HCT116 (cell line): Measurements from ENCODE around the gene PRDX3. TPM values are rescaled to one million over a fixed set of nuclear protein-coding genes. Genes with fewer than 3 reads are reported as not detected.

Source experiments
- ATAC-seq: fragments of 200-7000 bp; cut with Tn5 transposase; 2 replicates; pipeline ENCODE4 v1.9.1; 2020; ENCODE audit warnings: mild to moderate bottlenecking, moderate library complexity
- BruUV-seq: library from RNA; stranded (reverse); fragments of 400-500 nt; replicated peaks from 2 replicates; lab custom pipeline; 2021; lab: Mats Ljungman, UMichigan
- CTCF ChIA-PET: fragments of 300-600 bp; sonication (Branson Sonifier 250); formaldehyde crosslinking; loops from one replicate; lab custom pipeline; 2021; ENCODE audit warnings: antibody characterized with exemption; lab: Charles Lee
- POLR2A ChIA-PET: fragments of 300-600, 350-600 bp; sonication (Branson Sonifier 250); formaldehyde crosslinking; loops from one replicate; lab custom pipeline; 2021; ENCODE audit warnings: antibody characterized with exemption; lab: Charles Lee
- RAD21 ChIA-PET, 2 experiments: fragments of 300-600 bp; sonication (Branson Sonifier 250); formaldehyde crosslinking; loops; one replicate each; lab custom pipeline; 2023; ENCODE audit warnings: low total read pairs in 2 of 2; ENCODE audit not compliant: uncharacterized antibody in 2 of 2, unreplicated experiment in 2 of 2, low non-redundant PET in 1 of 2; lab: Charles Lee
- DNase-seq: peaks from one replicate; pipeline ENCODE4 v3.0.0-alpha.2; 2010; ENCODE audit warnings: low read depth, low spot score
- H2AFZ ChIP-seq: fragments of 200-600 bp; shearing (Covaris generic), sonication (generic); 2 replicates; pipeline ENCODE4 v1.6.1; 2017; ENCODE audit warnings: low read depth, mixed run types, mixed read lengths, antibody characterized with exemption, low read length; ENCODE audit not compliant: poor library complexity, severe bottlenecking
- H3K27ac ChIP-seq: 2 replicates; pipeline ENCODE4 v1.5.1; 2012; ENCODE audit warnings: low read depth, low read length
- H3K27me3 ChIP-seq: fragments of 200-600 bp; sonication (generic); 2 replicates; pipeline ENCODE4 v1.6.1; 2016; ENCODE audit warnings: mixed run types, low read length, mixed read lengths; ENCODE audit not compliant: insufficient read depth
- H3K36me3 ChIP-seq, 2 experiments: fragments of 200-500 bp in 1 of 2; fragments of 200-600 bp in 1 of 2; sonication (Bioruptor generic) in 1 of 2; sonication (generic) in 1 of 2; 2 replicates each; pipeline versions ENCODE4 v1.5.1 to v1.6.1; 2014 to 2016; ENCODE audit warnings: low read length in 2 of 2, inconsistent platforms in 1 of 2, mixed read lengths in 1 of 2, mixed run types in 1 of 2; ENCODE audit not compliant: insufficient read depth in 2 of 2, control insufficient read depth in 1 of 2
- H3K4me1 ChIP-seq, 2 experiments: fragments of 200-600 bp in 1 of 2; sonication (generic) in 1 of 2; 2 replicates each; pipeline versions ENCODE4 v1.5.1 to v1.6.1; 2012 to 2017; ENCODE audit warnings: low read length in 2 of 2, inconsistent platforms in 1 of 2, mild to moderate bottlenecking in 1 of 2, mixed read lengths in 1 of 2, mixed run types in 1 of 2, moderate library complexity in 1 of 2; ENCODE audit not compliant: insufficient read depth in 2 of 2, control insufficient read depth in 1 of 2
- H3K4me2 ChIP-seq: fragments of 200-600 bp; sonication (generic); 2 replicates; pipeline ENCODE4 v1.6.1; 2017; ENCODE audit warnings: mixed run types, low read length, mixed read lengths
- H3K4me3 ChIP-seq, 2 experiments: fragments of 200-600 bp in 1 of 2; sonication (generic) in 1 of 2; replicated peaks in 1 of 2; 2 replicates each; pipeline ENCODE4 v1.5.1; 2011 to 2016; ENCODE audit warnings: low read length in 2 of 2, control low read depth in 1 of 2, low read depth in 1 of 2, mild to moderate bottlenecking in 1 of 2, mixed read lengths in 1 of 2, mixed run types in 1 of 2
- H3K79me2 ChIP-seq: fragments of 200-600 bp; sonication (generic); 2 replicates; pipeline ENCODE4 v1.6.1; 2017; ENCODE audit warnings: mild to moderate bottlenecking, mixed run types, low read length, moderate library complexity, mixed read lengths; ENCODE audit not compliant: insufficient read depth
- H3K9ac ChIP-seq: fragments of 200-600 bp; sonication (generic); 2 replicates; pipeline ENCODE4 v1.6.1; 2016; ENCODE audit warnings: low read length, mixed read lengths
- H3K9me2 ChIP-seq: fragments of 200-600 bp; sonication (generic), shearing (Covaris generic); 2 replicates; pipeline ENCODE4 v1.6.1; 2017; ENCODE audit warnings: mixed run types, mild to moderate bottlenecking, moderate library complexity; ENCODE audit not compliant: insufficient read depth
- H3K9me3 ChIP-seq, 2 experiments: fragments of 200-500 bp in 1 of 2; fragments of 200-600 bp in 1 of 2; sonication (Bioruptor generic) in 1 of 2; sonication (generic) in 1 of 2; 2 replicates each; pipeline ENCODE4 v1.6.1; 2014 to 2017; ENCODE audit warnings: low read length in 2 of 2, mixed read lengths in 2 of 2, inconsistent platforms in 1 of 2, low read depth in 1 of 2, mild to moderate bottlenecking in 1 of 2, mixed run types in 1 of 2, moderate library complexity in 1 of 2; ENCODE audit not compliant: control insufficient read depth in 1 of 2, insufficient read depth in 1 of 2
- H4K20me1 ChIP-seq: fragments of 200-600 bp; sonication (generic), shearing (Covaris generic); 2 replicates; pipeline ENCODE4 v1.6.1; 2017; ENCODE audit warnings: mixed run types, mild to moderate bottlenecking, moderate library complexity; ENCODE audit not compliant: insufficient read depth
- CEBPB ChIP-seq: IDR thresholded peaks from 2 replicates; pipeline ENCODE4 v1.6.1; 2012; ENCODE audit warnings: low read depth
- EZH2 ChIP-seq: fragments of 200-600 bp; sonication (generic); IDR thresholded peaks from 2 replicates; pipeline ENCODE4 v1.6.1; 2017; ENCODE audit warnings: antibody characterized with exemption, mixed run types
- FOSL1 ChIP-seq: IDR thresholded peaks from 2 replicates; pipeline ENCODE4 v1.6.1; 2012; ENCODE audit warnings: low read depth
- JUND ChIP-seq: IDR thresholded peaks from 2 replicates; pipeline ENCODE4 v1.6.1; 2012
- intact Hi-C: fragments of 100-400 bp; cut with micrococcal nuclease; formaldehyde crosslinking; loops from 2 replicates; pipeline ENCODE4 v1.10.0; 2022
- total RNA-seq: library from RNA; stranded (reverse); gene quantifications from one replicate; pipeline ENCODE4 v1.2.1, GENCODE V29; 2021; ENCODE audit not compliant: unreplicated experiment

Gene PRDX3
- total RNA-seq, 1 experiment from 2014 or later, result 281 TPM

- no TSS peak for BruUV-seq
Observed at GRCh38 chr10:119197921-119198320, 19.3 kb upstream of the PRDX3 start.

GRCh38 chr10:119191881-119192280, 13.3 kb upstream of the PRDX3 start:
- POLR2A ChIA-PET, result no interaction called here
- no peaks in the 10 kb centered on the region for H3K79me2 ChIP-seq
- peak; percentile 64 for ATAC-seq
- no peak overlapping the region for H3K27ac ChIP-seq
- peak overlapping the region; percentile 33 for H3K4me2 ChIP-seq
- no peaks in the 10 kb centered on the region for H3K27me3 ChIP-seq
- RAD21 ChIA-PET, result no interaction called here
- no peak overlapping the region for H2AFZ ChIP-seq
- intact Hi-C loops, result loop anchor here (10.0 kb wide), 1 partner anchor 663 kb away; no protein-coding TSS in a partner anchor
- no peaks in the 10 kb centered on the region for H3K36me3 ChIP-seq
- no peaks in the 10 kb centered on the region for H3K9me2 ChIP-seq
- no peak overlapping the region for H3K4me3 ChIP-seq
- H4K20me1 ChIP-seq, result no peaks in the 10 kb centered on the region
- no peak overlapping the region for H3K9ac ChIP-seq
- no peaks in the 10 kb centered on the region for H3K9me3 ChIP-seq
- CTCF ChIA-PET, result interaction anchor here (1.1 to 1.5 kb wide), 2 partner anchors 15 to 253 kb away, joined by 3 read pairs; partner anchors contain the start of gene GRK5
- no TSS peak for BruUV-seq
- TF ChIP-seq FOSL1 (peak; percentile 22; the same call in 1 of the 2 replicates), CEBPB (no peak)
- TF ChIP-seq, all 23 proteins: peak for 1
- DNase-seq, result peak; percentile 51
- H3K4me1 ChIP-seq, result peaks cover 3 to 27% of the 10 kb centered on the region in 2 experiments; a peak in 3 of 4 replicates

More at GRCh38 chr10:119197921-119198320, 19.3 kb upstream of the PRDX3 start:
- H2AFZ ChIP-seq, result peak overlapping the region; percentile 74
- H3K9ac ChIP-seq, result no peak overlapping the region
- no peaks in the 10 kb centered on the region for H3K36me3 ChIP-seq
- H3K4me1 ChIP-seq, result peaks cover 0 to 16% of the 10 kb centered on the region in 2 experiments; a peak in 2 of 4 replicates
- H4K20me1 ChIP-seq, result no peaks in the 10 kb centered on the region
- peak overlapping the region; percentile 34 for H3K4me2 ChIP-seq
- no peak overlapping the region for H3K4me3 ChIP-seq
- no peak for DNase-seq
- ChIA-PET CTCF (interaction anchor here (0.9 to 3.9 kb wide), 15 partner anchors 9 to 630 kb away, joined by 3 to 70 read pairs (median 10); partner anchors contain the start of genes GRK5 and RGS10), POLR2A (no interaction called here)
- no peaks in the 10 kb centered on the region for H3K9me2 ChIP-seq
- no peak overlapping the region for H3K27ac ChIP-seq
- no peaks in the 10 kb centered on the region for H3K79me2 ChIP-seq
- no peaks in the 10 kb centered on the region for H3K9me3 ChIP-seq
- ATAC-seq, result peak; percentile 28
- intact Hi-C loops, result loop anchor here (2.0 to 10.0 kb wide), 5 partner anchors 291 to 657 kb away; partner anchors contain the start of gene RGS10
- TF ChIP-seq EZH2, result no peak
- TF ChIP-seq FOSL1, result peak; percentile 19; the same call in 1 of the 2 replicates
- peak; percentile 36; the same call in 1 of the 2 replicates for TF ChIP-seq JUND
- TF ChIP-seq, all 23 proteins: peak for 2
- H3K27me3 ChIP-seq, result no peaks in the 10 kb centered on the region
- RAD21 ChIA-PET, result interaction anchor here in 1 of 2 experiments (1.5 to 2.9 kb wide), 2 partner anchors 34 to 247 kb away, joined by 7 to 27 read pairs; no protein-coding TSS in a partner anchor
